ENCODE measurements around the gene PTBP1.

GRCh38 chr19:829129-829758, 32.0 kb downstream of the PTBP1 start:
- TF ChIP-seq EZH2 (IDR thresholded peaks at IDR 0.05; ENCODE audit: borderline replicate concordance, low read length) (no peak), CTCF (IDR thresholded peaks at IDR 0.05; ENCODE audit: low read length) (no peak)
